T-helper 1 cell treated with Interleukin-12 subunit alpha and Interleukin-12 subunit beta and Interleukin-4 antibody, amounts not matched to agents 30 ng/mL and 1 ng/mL, for 36 hours (primary cell): ENCODE results near the gene CHEK2. TPM values are rescaled to one million over a fixed set of nuclear protein-coding genes. Genes with fewer than 3 reads are reported as not detected.
"Not testable (repeated sequence)": the region's sequence is repeated elsewhere in the genome, so short reads cannot be mapped to it uniquely, and the experiment has no call there.

Experiments used
- intact Hi-C: fragments of 100-400 bp; cut with micrococcal nuclease; formaldehyde crosslinking; loops from one replicate; pipeline ENCODE4 v1.15.1; 2024
- total RNA-seq: library from RNA; stranded (reverse); gene quantifications from 2 replicates; pipeline ENCODE4 v1.2.3, GENCODE V29; 2022

The CHEK2 gene
- total RNA-seq, result 34.3 and 37.3 TPM in 2 replicates

DNA sequence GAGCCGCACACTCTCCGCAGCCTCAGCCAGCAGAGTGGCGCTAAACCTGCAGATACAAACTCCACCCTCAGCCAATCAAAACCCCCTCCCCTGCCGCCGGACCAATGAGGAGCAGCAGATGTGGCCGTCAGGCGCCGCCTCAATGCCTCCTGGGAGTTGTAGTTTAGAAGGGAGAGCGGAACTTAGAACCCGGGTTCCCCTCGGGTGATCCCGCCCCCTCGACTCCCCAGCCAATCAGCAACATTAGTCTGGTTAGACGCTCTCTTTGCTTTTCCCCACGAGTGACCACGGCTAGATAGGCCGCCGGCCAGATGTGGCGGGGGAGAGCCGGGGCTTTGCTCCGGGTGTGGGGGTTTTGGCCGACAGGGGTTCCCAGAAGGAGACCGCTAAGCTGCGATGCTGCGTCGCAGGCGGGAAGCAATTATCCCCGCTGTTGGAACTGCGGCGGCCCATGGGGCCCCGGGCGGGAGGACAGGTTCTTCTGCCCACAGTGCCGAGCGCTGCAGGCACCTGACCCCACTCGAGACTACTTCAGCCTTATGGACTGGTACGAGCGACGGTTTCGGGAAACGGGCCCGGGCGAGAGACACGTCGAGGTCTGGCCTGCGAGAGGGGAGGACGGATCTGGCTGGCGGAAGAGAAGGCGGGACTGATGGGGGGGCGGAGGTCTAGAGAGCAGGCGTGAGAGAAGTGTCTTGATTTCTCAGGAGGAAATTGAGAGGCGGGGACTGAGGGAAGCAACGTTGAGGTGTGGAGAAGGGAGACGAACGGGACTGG, at the start of gene CHEK2, which contains the start of gene HSCB:
TSS of gene CHEK2 (minus strand) at position 36 of the 777 bp plus-strand sequence. CDS start 7,099 bp downstream, outside the sequence.
TSS of gene HSCB (plus strand) at position 255 of the 777 bp plus-strand sequence. CDS start at position 312, 57 bp downstream.
- intact Hi-C loops, result loop anchor here (1.0 to 5.0 kb wide), 9 partner anchors 30 to 823 kb away; partner anchors contain the start of genes CCDC117, EWSR1, KREMEN1 and PITPNB

DNA sequence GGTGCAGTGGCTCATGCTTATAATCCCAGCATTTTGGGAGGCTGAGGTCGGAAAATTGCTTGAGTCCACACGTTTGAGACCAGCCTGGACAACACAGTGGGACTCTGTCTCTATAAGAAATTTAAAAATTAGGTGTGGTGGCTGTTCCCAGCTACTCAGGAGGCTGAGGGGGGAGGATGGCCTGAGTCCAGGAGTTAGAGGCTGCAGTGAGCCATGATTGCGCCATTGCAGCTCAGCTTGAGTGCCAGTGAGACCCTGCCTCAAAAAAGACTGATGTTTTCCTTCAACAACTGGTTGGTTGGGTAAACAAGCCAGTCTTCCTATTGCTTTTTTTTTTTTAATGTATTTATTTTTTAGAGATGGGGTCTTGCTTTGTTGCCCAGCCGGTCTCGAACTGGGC, 49.5 kb upstream of the CHEK2 start:
- intact Hi-C loops, result loop anchor here (2.0 kb wide), 1 partner anchor 190 kb away; no protein-coding TSS in a partner anchor

DNA sequence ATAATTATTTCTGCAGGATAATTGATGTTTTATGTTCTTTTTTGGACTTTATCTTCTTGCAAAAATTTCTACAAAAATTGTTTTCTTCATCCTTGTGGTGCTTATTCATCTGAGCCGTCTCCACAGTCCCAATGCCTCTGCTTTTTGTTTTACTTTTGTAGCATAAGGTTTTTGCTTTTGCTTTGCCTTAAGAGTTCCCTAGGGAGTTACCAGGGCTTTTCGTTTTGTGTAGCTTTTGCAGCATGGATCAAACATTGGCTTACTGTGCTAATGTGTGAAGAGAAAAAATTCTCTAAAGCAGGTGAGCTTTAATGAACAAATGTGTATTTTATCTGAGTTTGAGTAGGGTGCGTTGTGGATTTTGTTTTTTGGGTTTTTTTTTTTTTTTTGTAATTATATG, 47.0 kb upstream of the CHEK2 start:
- intact Hi-C loops, result no loop called here

DNA sequence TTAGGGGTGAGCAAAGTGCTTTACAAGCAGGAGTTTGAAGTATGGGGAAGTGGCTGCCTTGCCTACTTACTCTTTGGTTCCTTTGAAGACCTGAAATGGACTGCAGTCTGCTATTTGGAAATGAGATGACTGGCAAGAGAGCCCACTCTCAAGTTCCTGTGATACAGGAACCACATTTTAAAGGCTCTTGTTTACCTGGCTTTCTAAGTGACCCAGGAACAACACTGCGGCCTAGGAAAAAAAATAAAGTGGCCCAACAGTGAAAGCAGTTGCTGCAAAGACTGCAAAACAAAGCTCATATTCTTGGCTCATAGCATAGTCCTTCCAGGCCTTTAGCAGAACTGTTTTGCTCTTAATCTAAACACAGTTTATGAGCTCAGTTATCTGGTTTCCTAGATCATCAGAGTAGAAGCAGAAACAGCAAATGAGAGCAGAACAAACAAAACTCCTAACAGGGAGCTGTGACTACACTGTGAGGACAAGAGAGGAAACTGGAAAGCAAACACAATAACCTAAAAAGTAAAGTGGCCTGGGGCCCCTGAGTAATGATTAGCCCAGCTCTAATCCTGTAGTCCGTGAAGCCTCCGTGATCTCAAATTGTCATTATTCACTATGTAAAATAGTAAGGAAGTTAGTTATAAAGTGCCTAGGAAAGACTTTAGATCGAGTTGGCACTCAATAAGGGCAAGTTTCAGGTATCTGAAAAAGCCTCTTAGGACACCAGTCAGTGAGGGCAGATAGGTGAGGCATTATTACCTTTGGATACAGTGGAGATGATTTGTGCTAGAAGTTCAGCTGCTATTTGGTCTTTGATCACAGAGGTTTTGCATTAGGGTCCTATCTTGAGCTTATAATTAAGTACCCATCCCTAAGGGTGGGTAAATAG, 42.4 kb upstream of the CHEK2 start:
- intact Hi-C loops, result no loop called here

DNA sequence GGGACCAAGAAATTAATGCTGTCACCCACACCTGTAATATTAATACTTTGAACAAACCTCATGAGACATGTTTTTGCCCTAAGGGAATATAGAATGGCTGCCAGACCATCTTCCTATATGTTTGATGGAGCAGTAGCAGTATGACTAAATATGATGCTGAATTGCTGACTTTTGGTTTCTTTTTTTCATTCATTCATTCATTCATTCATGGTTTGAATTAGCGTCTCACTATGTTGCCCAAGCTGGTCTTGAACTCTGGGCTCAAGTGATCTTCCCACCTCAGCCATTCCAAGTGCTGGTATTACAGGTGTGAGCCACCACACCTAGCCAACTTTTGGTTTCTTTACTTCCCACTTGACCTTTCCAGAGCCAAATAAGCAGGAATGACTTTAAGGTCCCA, 38.7 kb upstream of the CHEK2 start:
- intact Hi-C loops, result no loop called here

DNA sequence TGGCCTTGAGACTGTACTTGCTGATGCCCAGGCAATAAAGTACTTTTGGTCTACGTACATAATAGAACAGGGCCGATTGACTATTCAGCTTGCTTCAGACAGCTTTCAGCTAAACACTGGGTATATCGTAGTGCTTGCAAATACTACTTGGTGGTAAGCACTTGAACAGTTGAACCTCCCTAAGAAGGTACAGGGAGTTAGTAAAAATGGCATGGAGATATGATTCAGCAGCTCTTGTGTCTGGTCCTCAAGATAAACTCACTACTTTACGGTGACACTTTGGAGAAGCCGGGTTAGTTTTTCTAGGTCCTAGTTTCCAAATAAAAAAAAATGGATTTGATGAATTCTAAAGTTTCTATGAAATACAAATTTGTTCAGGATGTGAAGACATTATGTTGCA, 38.2 kb upstream of the CHEK2 start:
- intact Hi-C loops, result no loop called here

DNA sequence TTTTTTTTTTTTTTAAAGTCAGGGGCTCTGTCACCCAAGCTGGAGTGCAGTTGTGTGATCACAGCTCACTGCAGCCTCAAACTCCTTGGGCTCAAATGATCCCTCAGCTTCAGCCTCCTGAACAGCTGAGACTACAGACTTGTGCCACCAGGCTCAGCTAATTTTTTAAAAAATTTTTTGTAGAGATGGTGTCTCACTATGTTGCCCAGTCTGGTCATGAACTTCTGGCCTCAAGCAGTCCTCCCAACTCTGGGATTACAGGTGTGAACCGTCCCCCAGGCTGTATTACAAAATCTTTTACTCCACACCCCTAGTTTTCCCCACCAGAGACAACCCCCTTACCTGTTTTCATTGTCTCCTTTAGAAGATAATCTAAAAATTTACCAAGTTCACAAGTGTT, 32.8 kb upstream of the CHEK2 start:
- intact Hi-C loops, result loop anchor here (5.0 kb wide), 1 partner anchor 38 kb away; no protein-coding TSS in a partner anchor

DNA sequence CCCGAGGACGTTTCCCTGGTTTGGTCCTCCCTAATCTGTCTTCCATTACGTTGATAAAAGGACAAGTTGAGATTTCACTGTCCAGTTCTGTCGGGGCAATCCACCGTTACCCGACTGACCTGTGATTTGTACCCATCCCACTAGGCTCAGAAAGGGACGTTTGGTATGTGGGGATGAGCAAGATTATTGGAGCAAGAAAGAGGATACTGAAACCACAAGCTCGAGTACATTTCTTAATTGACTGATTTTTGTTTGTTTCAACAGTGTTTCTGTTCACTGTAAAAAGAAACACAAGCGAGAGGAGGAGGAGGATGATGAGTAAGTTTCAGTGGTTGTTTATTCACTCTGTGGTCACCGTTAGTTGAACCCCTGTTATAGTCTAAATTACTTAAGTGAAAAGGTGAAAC, 31.8 kb upstream of the CHEK2 start:
- intact Hi-C loops, result loop anchor here (1.0 to 5.0 kb wide), 8 partner anchors 26 to 855 kb away; partner anchors contain the start of genes EWSR1 and PITPNB

DNA sequence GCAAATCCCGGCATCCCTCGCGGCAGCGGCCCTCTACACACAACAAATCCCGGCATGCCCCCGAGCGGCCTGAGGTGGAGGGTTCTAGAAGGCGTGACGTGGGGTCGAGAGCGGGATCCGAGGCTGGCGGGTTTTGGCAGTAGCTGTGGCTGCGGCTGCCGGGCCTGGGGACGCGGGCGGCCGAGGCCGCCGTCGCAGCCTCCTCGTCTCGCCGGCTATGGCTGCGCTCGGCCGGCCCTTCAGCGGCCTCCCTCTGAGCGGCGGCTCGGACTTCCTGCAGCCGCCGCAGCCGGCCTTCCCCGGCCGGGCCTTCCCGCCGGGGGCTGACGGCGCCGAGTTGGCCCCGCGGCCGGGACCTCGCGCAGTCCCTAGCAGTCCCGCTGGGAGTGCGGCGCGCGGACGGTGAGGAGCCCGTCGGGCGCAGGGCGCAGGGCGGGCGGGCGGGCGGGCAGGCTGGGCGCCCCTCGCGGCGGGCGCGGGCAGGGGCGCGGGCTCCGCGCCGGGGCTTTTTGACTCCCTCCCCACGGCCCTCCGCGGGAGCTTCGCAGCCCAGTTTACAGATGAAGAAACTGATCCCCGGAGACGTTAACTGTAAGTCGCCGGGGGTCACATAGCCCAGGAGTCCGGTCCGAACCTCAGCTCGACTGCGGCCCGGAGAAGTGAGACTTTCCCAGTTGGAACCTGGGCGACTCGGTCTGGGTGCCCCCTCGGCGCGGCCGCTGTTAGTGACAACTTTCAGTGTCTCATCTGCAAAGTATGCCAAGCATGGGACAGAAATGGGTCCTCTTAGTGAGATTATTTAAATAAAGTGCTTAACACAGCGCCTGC, 31.2 kb upstream of the CHEK2 start, which contains the start of gene CCDC117:
TSS of gene CCDC117 (plus strand) at position 63 of the 828 bp plus-strand sequence. CDS start at position 218, 155 bp downstream.
- intact Hi-C loops, result loop anchor here (1.0 to 5.0 kb wide), 10 partner anchors 26 to 854 kb away; partner anchors contain the start of genes EWSR1, HSCB, PITPNB and ZNRF3

DNA sequence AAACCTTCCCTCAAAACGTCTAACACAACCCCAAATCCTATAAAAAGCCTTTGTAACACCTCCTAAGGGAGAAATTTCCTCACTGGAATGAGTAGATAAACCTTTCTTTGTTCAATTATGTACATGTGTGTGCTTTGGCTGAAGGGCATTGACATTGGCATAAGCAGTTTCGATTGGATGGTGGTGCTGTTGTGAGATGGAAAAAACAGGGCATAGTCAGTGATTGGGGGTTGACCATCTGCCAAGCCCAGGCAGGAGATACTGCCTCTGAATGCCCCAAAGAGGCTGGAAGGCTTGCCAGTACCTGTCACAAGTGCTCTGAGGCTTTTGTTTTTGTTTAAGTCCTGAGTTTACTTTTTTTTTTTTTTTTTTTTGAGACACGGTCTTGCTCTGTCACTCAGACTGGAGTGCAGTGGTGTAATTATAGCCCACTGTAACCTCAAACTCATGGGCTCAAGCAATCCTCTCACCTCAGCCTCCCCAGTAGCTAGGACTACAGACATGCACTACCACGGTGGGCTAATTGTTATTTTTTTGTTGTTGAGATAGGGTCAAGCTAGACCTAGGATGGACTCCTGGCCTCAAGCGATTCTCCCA, 29.7 kb upstream of the CHEK2 start:
- intact Hi-C loops, result loop anchor here (5.0 kb wide), 1 partner anchor 41 kb away; no protein-coding TSS in a partner anchor

DNA sequence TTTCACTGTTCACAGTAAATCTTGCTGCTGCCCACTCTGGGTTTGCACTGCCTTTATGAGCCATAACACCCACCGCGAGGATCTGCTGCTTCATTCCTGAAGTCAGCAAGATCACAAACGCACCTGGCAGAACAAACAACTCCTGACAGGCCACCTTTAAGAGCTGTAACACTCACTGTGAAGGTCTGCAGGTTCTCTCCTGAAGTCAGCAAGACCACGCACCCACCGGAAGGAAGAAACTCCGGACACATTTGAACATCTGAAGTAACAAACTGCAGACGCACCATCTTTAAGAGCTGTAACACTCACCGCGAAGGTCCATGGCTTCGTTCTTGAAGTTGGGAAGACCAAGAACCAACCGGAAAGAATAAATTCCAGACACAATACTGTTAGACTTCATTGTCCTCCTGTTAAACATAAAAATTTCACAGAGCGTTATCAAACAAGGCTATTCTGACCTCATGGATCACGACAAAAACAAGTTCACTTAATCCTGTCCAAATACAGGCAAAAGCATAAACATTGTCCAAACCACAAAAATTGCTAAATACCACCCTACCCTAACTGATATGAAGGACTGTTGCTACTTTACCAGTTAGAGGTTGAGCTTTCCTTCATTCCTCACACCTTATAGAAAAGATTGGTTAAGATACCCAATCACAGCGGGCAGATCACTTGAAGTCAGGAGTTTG, 27.9 kb upstream of the CHEK2 start:
- intact Hi-C loops, result loop anchor here (5.0 kb wide), 1 partner anchor 43 kb away; no protein-coding TSS in a partner anchor

DNA sequence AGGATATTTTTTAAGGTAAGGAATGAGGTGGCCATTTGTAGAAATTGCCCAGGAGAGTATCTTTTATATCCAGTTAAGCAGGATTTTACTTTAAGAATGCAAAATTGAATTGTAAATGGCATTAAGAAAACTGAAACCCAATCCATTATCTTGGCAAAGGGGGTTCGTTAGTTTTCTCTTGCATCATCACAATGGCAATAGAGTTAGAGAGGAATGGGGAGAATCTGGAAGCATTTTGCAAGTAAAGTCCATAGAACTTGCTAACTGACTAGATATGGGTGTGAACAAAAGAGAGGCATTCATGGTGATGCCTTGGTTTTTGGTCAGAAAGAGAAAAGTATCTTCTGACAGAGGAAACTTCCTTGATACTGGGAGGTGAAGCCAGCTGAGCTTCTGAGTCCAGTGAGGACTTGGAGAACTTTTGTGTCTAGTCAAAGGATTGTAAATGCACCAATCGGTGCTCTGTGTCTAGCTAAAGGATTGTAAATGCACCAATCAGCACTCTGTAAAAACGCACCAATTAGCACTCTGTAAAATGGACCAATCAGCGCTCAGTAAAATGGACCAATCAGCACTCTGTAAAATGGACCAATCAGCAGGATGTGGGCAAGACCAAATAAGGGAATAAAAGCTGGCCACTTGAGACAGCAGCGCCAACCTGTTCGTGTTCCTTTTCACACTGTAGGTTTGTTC, 27.2 kb upstream of the CHEK2 start:
- intact Hi-C loops, result no loop called here

DNA sequence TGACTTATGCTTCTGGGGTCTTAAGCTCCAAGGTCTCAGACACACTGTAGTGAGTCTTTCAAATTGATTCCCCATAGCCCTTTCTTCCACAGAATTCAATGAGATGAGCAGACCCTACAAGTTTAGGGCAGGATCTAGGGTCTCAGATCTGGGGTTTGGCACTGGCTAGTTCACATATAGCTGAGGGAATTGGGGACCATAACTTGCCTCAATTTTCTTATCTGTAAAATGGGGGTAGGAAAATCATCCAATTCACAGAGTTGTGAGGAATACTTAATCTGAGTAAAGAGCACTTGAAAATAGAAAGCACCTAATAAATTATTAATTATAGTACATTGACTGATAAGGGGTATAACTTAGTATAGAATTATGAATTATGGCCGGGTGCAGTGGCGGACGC, 25.0 kb upstream of the CHEK2 start:
- intact Hi-C loops, result no loop called here

DNA sequence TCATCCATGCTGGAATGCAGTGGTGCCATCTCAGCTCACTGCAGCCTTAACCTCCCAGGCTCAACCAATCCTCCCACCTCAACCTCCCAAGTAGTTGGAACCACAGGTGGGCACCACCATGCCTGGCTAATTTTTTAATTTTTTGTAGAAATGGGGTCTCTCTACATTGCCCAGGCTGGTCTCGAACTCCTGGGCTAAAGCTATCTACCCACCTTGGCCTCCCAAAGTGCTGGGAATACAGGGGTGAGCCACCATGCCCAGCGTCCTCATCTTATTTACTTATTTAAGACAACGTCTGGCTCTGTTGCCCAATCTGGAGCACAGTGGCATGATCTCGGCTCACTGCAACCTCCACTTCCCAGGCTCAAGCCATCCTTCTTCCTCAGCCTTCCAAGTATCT, 20.4 kb upstream of the CHEK2 start:
- intact Hi-C loops, result not testable (repeated sequence)

DNA sequence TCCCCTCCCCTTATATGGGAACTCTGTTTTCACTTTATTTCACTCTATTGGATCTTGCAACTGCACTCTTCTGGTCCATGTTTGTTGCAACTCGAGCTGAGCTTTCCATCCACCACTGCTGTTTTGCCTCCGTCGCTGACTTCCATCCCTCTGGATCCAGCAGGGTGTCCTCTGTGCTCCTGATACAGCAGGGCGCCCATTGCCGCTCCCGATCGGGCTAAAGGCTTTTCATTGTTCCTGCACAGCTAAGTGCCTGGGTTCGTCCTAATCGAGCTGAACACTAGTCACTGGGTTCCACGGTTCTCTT, 19.8 kb upstream of the CHEK2 start:
- intact Hi-C loops, result no loop called here

DNA sequence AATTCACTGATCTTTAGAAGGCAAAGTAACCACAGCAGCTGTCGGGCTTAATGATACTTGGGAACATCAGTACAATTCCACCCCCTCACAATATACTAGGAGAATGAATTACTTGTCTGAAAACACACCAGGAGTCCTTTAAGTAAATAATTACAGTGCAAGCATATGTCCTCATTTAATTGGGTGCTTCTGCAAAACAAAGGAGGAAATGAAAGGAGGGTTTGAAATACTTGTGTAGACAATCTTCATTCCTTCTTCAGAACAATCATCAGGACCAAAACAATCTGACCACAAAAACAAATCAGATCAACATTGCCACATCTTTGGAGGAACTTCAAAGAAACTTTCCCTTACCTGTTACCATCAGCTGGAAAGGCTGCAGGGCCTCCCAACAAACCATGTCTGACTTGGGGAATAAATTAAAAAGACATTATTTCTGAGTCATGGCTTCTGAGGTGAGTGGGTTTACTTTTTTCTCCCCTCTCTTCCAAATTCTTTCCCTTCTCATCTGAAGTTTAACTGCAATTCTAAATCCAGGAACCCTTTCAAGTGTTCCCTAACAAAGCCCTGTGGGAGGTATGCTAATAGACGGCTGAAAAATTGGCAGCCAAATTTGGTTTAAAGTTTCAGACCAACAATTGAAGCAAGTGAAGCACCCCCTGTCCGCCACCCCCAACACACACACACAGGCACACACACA, 18.4 kb upstream of the CHEK2 start:
- intact Hi-C loops, result no loop called here

DNA sequence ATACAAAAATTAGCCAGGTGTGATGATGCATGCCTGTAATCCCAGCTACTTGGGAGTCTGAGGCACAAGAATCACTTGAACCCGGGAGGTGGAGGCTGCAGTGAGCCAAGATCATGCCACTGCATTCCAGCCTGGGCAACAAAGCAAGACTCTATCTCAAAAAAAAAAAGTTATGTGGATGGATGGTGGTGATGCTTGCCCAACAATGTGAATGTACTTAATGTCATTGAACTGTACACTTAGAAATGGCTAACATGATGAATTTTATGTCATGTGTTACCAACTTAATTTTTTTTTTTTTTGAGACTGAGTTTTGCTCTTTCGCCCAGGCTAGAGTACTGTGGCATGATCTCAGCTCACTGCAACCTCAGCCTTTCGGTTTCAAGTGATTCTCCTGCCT, 12.9 kb upstream of the CHEK2 start:
- intact Hi-C loops, result not testable (repeated sequence)

DNA sequence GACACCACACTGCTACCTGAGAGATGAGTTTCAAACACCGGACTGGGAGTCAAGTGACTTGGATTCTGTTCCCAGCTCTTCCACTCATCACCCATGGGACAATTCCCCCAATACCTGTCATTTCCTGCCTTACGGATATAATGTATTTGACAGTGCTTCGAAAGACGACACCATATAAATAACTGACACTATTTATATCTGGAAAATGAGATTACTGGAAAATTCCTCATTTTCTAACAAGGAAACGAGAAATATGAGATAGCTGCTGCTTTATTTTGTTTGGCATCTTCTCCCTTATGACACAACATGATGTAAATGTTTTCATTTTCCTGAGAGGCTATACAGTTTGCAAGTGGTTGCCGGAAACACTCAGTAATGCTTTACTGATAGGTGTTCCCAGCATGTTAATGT, 8.9 kb upstream of the CHEK2 start:
- intact Hi-C loops, result no loop called here
